Measurements from ENCODE around the gene EDRF1.

Gene EDRF1

GRCh38 chr10:125687507-125688185 lies 31.9 kb upstream of the EDRF1 start:
- H3K9me3 ChIP-seq: no peaks in the 10 kb centered on the region
- DNase-seq: no peak

DNA sequence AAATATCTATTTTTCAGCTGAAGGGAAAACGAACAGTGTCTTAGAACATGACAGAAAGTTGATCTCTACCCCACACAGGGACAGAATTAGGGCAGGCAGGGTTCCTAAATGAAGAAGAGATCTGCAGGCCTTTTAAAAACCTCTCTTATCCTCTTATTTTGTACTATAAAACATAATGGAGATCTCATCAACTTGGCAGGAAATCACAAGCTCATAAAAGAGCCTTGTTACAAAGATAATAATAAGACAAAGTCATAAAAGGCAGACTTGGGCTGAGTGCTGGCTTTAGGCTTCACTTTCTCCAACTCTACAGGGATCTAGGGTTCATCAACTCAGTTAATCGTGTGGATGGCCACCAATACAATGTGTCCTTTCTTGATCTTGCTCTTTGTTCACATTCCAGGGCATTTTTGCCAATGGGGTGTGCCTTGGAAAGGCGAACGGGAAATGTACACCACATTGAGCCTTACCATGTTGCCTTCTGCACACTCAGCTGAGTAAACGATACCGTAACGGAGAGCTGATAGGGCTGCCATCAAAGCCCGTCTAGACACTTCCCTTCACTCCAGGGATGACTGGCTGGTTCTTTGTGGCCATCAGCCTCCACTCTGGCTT lies 29.4 kb upstream of the EDRF1 start:
- no peak for TF ChIP-seq CTCF (IDR thresholded peaks at IDR 0.05; ENCODE audit: low read depth, low read length)

More at GRCh38 chr10:125687507-125688185, 31.9 kb upstream of the EDRF1 start:
- Histone ChIP-seq H3K4me1 (no peaks in the 10 kb centered on the region), H3K27me3 (no peaks in the 10 kb centered on the region; the same call in 1 of the 2 replicates), H3K36me3 (no peaks in the 10 kb centered on the region), H3K4me3 (ENCODE audit: low read depth, low read length) (no peak overlapping the region)
- no peak for TF ChIP-seq CTCF (IDR thresholded peaks at IDR 0.05; ENCODE audit: low read depth, low read length)

DNA sequence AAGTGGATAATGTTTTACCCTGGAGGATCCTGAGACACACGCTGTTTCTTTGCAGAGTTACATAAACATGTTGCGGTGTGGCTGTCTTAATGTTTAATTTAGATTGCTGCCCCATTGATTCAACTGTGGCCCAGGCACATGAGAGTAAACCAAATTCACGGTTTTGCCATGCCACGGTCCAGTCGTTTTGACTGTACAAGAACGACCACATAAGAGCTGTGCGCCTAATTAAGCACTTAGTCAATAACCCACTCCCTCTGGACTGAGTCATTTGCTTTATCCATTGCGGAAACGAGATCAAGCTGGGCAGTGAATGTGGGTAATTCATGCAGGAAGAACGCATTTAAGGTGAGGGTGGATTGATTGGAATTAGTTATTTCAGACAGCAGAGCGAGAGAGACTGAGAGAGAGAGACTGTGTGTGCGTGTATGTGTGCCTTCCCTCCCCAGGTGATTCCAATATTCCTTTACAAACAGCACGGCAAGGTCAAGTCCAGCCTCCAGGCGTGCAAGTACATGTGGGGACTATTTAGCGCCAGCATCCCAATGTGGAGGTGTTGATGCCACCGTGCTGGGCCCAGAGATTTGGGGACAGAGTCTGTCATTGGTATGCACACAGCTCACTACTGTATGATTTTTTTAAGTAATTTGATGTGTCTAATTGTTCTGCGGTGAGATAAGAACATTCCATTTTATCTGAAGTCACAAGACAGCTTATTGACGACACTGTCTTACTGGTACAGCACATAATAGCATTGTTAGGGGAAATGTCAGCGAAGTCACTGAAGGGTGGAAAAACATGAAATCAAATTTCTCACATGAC lies 28.1 kb upstream of the EDRF1 start:
- no peaks in the 10 kb centered on the region for H3K4me1 ChIP-seq
- H3K36me3 ChIP-seq: no peaks in the 10 kb centered on the region
- no peak overlapping the region for H3K4me3 ChIP-seq (ENCODE audit: low read depth, low read length)
- H3K27me3 ChIP-seq: peaks cover 3% of the 10 kb centered on the region
- H3K9me3 ChIP-seq: no peaks in the 10 kb centered on the region
- TF ChIP-seq CTCF (IDR thresholded peaks at IDR 0.05; ENCODE audit: low read depth, low read length): no peak
- DNase-seq: no peak

More for the DNA sequence above, 29.4 kb upstream of the EDRF1 start:
- H3K36me3 ChIP-seq: no peaks in the 10 kb centered on the region
- H3K4me3 ChIP-seq (ENCODE audit: low read depth, low read length): no peak overlapping the region
- no peaks in the 10 kb centered on the region for H3K4me1 ChIP-seq
- no peak for DNase-seq
- peaks cover 3% of the 10 kb centered on the region for H3K27me3 ChIP-seq
- H3K9me3 ChIP-seq: no peaks in the 10 kb centered on the region

GRCh38 chr10:125692196-125692595 lies 27.3 kb upstream of the EDRF1 start:
- no peak for TF ChIP-seq CTCF (IDR thresholded peaks at IDR 0.05; ENCODE audit: low read depth, low read length)
- peaks cover 3% of the 10 kb centered on the region for H3K27me3 ChIP-seq
- H3K4me1 ChIP-seq: no peaks in the 10 kb centered on the region
- H3K4me3 ChIP-seq (ENCODE audit: low read depth, low read length): no peak overlapping the region
- no peaks in the 10 kb centered on the region for H3K9me3 ChIP-seq
- H3K36me3 ChIP-seq: no peaks in the 10 kb centered on the region
- no peak for DNase-seq

- H3K9me3 ChIP-seq: no peaks in the 10 kb centered on the region
- peaks cover 3% of the 10 kb centered on the region for H3K27me3 ChIP-seq
- no peak overlapping the region for H3K4me3 ChIP-seq (ENCODE audit: low read depth, low read length)
- H3K4me1 ChIP-seq: no peaks in the 10 kb centered on the region
- no peak for TF ChIP-seq CTCF (IDR thresholded peaks at IDR 0.05; ENCODE audit: low read depth, low read length)
- DNase-seq: no peak
- no peaks in the 10 kb centered on the region for H3K36me3 ChIP-seq
Measured at GRCh38 chr10:125692601-125693523, 26.6 kb upstream of the EDRF1 start.

Measured in BE2C (cell line).